ENCODE results near the gene LKAAEAR1.

The LKAAEAR1 gene

GRCh38 chr20:64077094-64077493 lies 7.1 kb downstream of the LKAAEAR1 start:
- no peak overlapping the region for H2AFZ ChIP-seq (ENCODE audit: low read depth, low read length)
- H3K4me2 ChIP-seq (ENCODE audit: insufficient read depth, low read length) = no peak overlapping the region
- no peak for ATAC-seq (ENCODE audit: insufficient read depth, low read depth)
- H3K27ac ChIP-seq (ENCODE audit: low read length) = no peak overlapping the region
- H3K36me3 ChIP-seq (ENCODE audit: insufficient read depth, low read length) = peaks cover 35% of the 10 kb centered on the region
- H3K9ac ChIP-seq (ENCODE audit: low read depth, low read length) = peak overlapping the region; percentile 1; the same call in 1 of the 2 replicates
- no peak for TF ChIP-seq CTCF (IDR thresholded peaks at IDR 0.05; ENCODE audit: borderline replicate concordance, extremely low read depth, low read length, poor library complexity, severe bottlenecking)
- TF ChIP-seq EZH2 (IDR thresholded peaks at IDR 0.05; ENCODE audit: borderline replicate concordance, low read depth, low read length, severe bottlenecking) = no peak
- H3K4me3 ChIP-seq (ENCODE audit: low read depth in 1 of 2, low read length in 2 of 2) = no peak overlapping the region
- no peaks in the 10 kb centered on the region for H3K9me3 ChIP-seq (ENCODE audit: insufficient read depth, low read length, severe bottlenecking)
- H3K27me3 ChIP-seq (ENCODE audit: insufficient read depth, low read length, poor library complexity) = no peaks in the 10 kb centered on the region
- peaks cover 27% of the 10 kb centered on the region for H4K20me1 ChIP-seq (ENCODE audit: insufficient read depth, low read length)
- peaks cover 12% of the 10 kb centered on the region for H3K79me2 ChIP-seq (ENCODE audit: insufficient read depth, low read length)
- DNase-seq = peak; percentile 52
- H3K4me1 ChIP-seq (ENCODE audit: insufficient read depth, low read length) = peaks cover 23% of the 10 kb centered on the region

GRCh38 chr20:64076061-64076997 lies 7.9 kb downstream of the LKAAEAR1 start:
- DNase-seq = no peak
- no peak overlapping the region for H2AFZ ChIP-seq (ENCODE audit: low read depth, low read length)
- peaks cover 29% of the 10 kb centered on the region for H4K20me1 ChIP-seq (ENCODE audit: insufficient read depth, low read length)
- peaks cover 23% of the 10 kb centered on the region for H3K4me1 ChIP-seq (ENCODE audit: insufficient read depth, low read length)
- H3K9ac ChIP-seq (ENCODE audit: low read depth, low read length) = no peak overlapping the region
- peaks cover 36% of the 10 kb centered on the region for H3K36me3 ChIP-seq (ENCODE audit: insufficient read depth, low read length)
- H3K79me2 ChIP-seq (ENCODE audit: insufficient read depth, low read length) = peaks cover 12% of the 10 kb centered on the region
- H3K27ac ChIP-seq (ENCODE audit: low read length) = no peak overlapping the region
- H3K4me3 ChIP-seq (ENCODE audit: low read depth in 1 of 2, low read length in 2 of 2) = no peak overlapping the region
- H3K27me3 ChIP-seq (ENCODE audit: insufficient read depth, low read length, poor library complexity) = no peaks in the 10 kb centered on the region
- ATAC-seq (ENCODE audit: insufficient read depth, low read depth) = no peak
- TF ChIP-seq CTCF (IDR thresholded peaks at IDR 0.05; ENCODE audit: borderline replicate concordance, extremely low read depth, low read length, poor library complexity, severe bottlenecking) (no peak), EZH2 (IDR thresholded peaks at IDR 0.05; ENCODE audit: borderline replicate concordance, low read depth, low read length, severe bottlenecking) (no peak)
- H3K4me2 ChIP-seq (ENCODE audit: insufficient read depth, low read length) = no peak overlapping the region
- no peaks in the 10 kb centered on the region for H3K9me3 ChIP-seq (ENCODE audit: insufficient read depth, low read length, severe bottlenecking)

- Histone ChIP-seq H2AFZ (ENCODE audit: low read depth, low read length) (no peak overlapping the region), H4K20me1 (ENCODE audit: insufficient read depth, low read length) (peaks cover 29% of the 10 kb centered on the region), H3K27ac (ENCODE audit: low read length) (no peak overlapping the region), H3K4me3 (ENCODE audit: low read depth in 1 of 2, low read length in 2 of 2) (no peak overlapping the region), H3K79me2 (ENCODE audit: insufficient read depth, low read length) (peaks cover 12% of the 10 kb centered on the region), H3K4me2 (ENCODE audit: insufficient read depth, low read length) (no peak overlapping the region), H3K36me3 (ENCODE audit: insufficient read depth, low read length) (peaks cover 36% of the 10 kb centered on the region), H3K4me1 (ENCODE audit: insufficient read depth, low read length) (peaks cover 23% of the 10 kb centered on the region), H3K9me3 (ENCODE audit: insufficient read depth, low read length, severe bottlenecking) (no peaks in the 10 kb centered on the region), H3K27me3 (ENCODE audit: insufficient read depth, low read length, poor library complexity) (no peaks in the 10 kb centered on the region), H3K9ac (ENCODE audit: low read depth, low read length) (no peak overlapping the region)
- DNase-seq = no peak
- no peak for ATAC-seq (ENCODE audit: insufficient read depth, low read depth)
- no peak for TF ChIP-seq CTCF (IDR thresholded peaks at IDR 0.05; ENCODE audit: borderline replicate concordance, extremely low read depth, low read length, poor library complexity, severe bottlenecking)
- TF ChIP-seq EZH2 (IDR thresholded peaks at IDR 0.05; ENCODE audit: borderline replicate concordance, low read depth, low read length, severe bottlenecking) = no peak
Measured at GRCh38 chr20:64075556-64075955, 8.6 kb downstream of the LKAAEAR1 start.
